Osteoblast (primary cell): ENCODE measurements around the gene JPH4. TPM values are rescaled to one million over a fixed set of nuclear protein-coding genes. Genes with fewer than 3 reads are reported as not detected.

ENCODE experiments used
- DNase-seq: peaks from one replicate; pipeline ENCODE4 v3.0.0; 2011; ENCODE audit warnings: low spot score, mixed read lengths; ENCODE audit not compliant: insufficient read length; ENCODE audit errors: missing footprints
- H2AFZ ChIP-seq: 2 replicates; pipeline ENCODE4 v1.6.0; 2011; ENCODE audit warnings: mild to moderate bottlenecking, low read length
- H3K27ac ChIP-seq: 2 replicates; pipeline ENCODE4 v1.5.1; 2011; ENCODE audit warnings: mild to moderate bottlenecking, low read depth, low read length, moderate library complexity
- H3K27me3 ChIP-seq: 2 replicates; pipeline ENCODE4 v1.6.0; 2012; ENCODE audit warnings: mild to moderate bottlenecking, control low read depth, inconsistent platforms, low read length, moderate library complexity; ENCODE audit not compliant: insufficient read depth
- H3K36me3 ChIP-seq: 2 replicates; pipeline ENCODE4 v1.5.1; 2011; ENCODE audit warnings: mild to moderate bottlenecking, low read length, control low read depth, moderate library complexity; ENCODE audit not compliant: insufficient read depth
- H3K4me1 ChIP-seq: 2 replicates; pipeline ENCODE4 v1.5.1; 2011; ENCODE audit warnings: mild to moderate bottlenecking, low read length, control low read depth, moderate library complexity; ENCODE audit not compliant: insufficient read depth
- H3K4me2 ChIP-seq: 2 replicates; pipeline ENCODE4 v1.6.0; 2011; ENCODE audit warnings: mild to moderate bottlenecking, low read length; ENCODE audit not compliant: insufficient read depth
- H3K4me3 ChIP-seq: fragments of 200-600 bp; sonication (generic); 3 replicates; pipeline ENCODE4 v1.5.1; 2012; ENCODE audit warnings: mild to moderate bottlenecking, low read length, inconsistent platforms; ENCODE audit not compliant: insufficient read depth
- H3K79me2 ChIP-seq: 2 replicates; pipeline ENCODE4 v1.6.0; 2012; ENCODE audit warnings: mild to moderate bottlenecking, low read length, control low read depth, inconsistent platforms; ENCODE audit not compliant: insufficient read depth
- H3K9me3 ChIP-seq: 2 replicates; pipeline ENCODE4 v1.5.1; 2011; ENCODE audit warnings: low read depth, low read length, control low read depth
- H4K20me1 ChIP-seq: 2 replicates; pipeline ENCODE4 v1.6.0; 2012; ENCODE audit warnings: mild to moderate bottlenecking, low read length, control low read depth; ENCODE audit not compliant: insufficient read depth
- total RNA-seq: library from RNA; depleted of rRNA; stranded (reverse); fragments of >200 nt; gene quantifications from 2 replicates; pipeline ENCODE4 v1.2.3, GENCODE V29; 2012
- TF ChIP-seq, protein P1 (sequence below): IDR thresholded peaks from 2 replicates; pipeline ENCODE4 v1.5.1; 2011; ENCODE audit warnings: mild to moderate bottlenecking, low read depth, low read length, moderate library complexity; ENCODE audit errors: extremely low read depth

Gene JPH4
- total RNA-seq, 1 donor = not detected

- TF ChIP-seq, protein P1, sequence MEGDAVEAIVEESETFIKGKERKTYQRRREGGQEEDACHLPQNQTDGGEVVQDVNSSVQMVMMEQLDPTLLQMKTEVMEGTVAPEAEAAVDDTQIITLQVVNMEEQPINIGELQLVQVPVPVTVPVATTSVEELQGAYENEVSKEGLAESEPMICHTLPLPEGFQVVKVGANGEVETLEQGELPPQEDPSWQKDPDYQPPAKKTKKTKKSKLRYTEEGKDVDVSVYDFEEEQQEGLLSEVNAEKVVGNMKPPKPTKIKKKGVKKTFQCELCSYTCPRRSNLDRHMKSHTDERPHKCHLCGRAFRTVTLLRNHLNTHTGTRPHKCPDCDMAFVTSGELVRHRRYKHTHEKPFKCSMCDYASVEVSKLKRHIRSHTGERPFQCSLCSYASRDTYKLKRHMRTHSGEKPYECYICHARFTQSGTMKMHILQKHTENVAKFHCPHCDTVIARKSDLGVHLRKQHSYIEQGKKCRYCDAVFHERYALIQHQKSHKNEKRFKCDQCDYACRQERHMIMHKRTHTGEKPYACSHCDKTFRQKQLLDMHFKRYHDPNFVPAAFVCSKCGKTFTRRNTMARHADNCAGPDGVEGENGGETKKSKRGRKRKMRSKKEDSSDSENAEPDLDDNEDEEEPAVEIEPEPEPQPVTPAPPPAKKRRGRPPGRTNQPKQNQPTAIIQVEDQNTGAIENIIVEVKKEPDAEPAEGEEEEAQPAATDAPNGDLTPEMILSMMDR = no peak
- Histone ChIP-seq H3K4me3 (no peak overlapping the region), H3K9me3 (no peaks in the 10 kb centered on the region), H3K4me2 (no peak overlapping the region), H3K4me1 (peaks cover 4% of the 10 kb centered on the region), H2AFZ (no peak overlapping the region), H3K79me2 (no peaks in the 10 kb centered on the region), H4K20me1 (no peaks in the 10 kb centered on the region), H3K36me3 (no peaks in the 10 kb centered on the region), H3K27me3 (peaks cover 53% of the 10 kb centered on the region), H3K27ac (no peak overlapping the region)
- DNase-seq = peak; percentile 72
Measured at GRCh38 chr14:23572524-23572828, 6.1 kb downstream of the JPH4 start.

GRCh38 chr14:23571701-23572523 lies 6.7 kb downstream of the JPH4 start:
- Histone ChIP-seq H2AFZ (no peak overlapping the region), H3K4me3 (no peak overlapping the region), H3K36me3 (no peaks in the 10 kb centered on the region), H4K20me1 (no peaks in the 10 kb centered on the region), H3K4me2 (no peak overlapping the region), H3K79me2 (no peaks in the 10 kb centered on the region), H3K4me1 (peaks cover 7% of the 10 kb centered on the region), H3K27ac (no peak overlapping the region), H3K9me3 (no peaks in the 10 kb centered on the region), H3K27me3 (peaks cover 49% of the 10 kb centered on the region)
- TF ChIP-seq, protein P1 = no peak
- DNase-seq = peak; percentile 69

- H3K4me1 ChIP-seq = peaks cover 12% of the 10 kb centered on the region
- H3K4me2 ChIP-seq = no peak overlapping the region
- no peak overlapping the region for H2AFZ ChIP-seq
- DNase-seq = peak; percentile 80
- no peaks in the 10 kb centered on the region for H3K79me2 ChIP-seq
- no peaks in the 10 kb centered on the region for H3K9me3 ChIP-seq
- H3K27me3 ChIP-seq = peaks cover 40% of the 10 kb centered on the region
- no peaks in the 10 kb centered on the region for H4K20me1 ChIP-seq
- no peak overlapping the region for H3K27ac ChIP-seq
- TF ChIP-seq, protein P1 = no peak
- H3K4me3 ChIP-seq = no peak overlapping the region
- no peaks in the 10 kb centered on the region for H3K36me3 ChIP-seq
Measured at GRCh38 chr14:23570806-23571483, 7.6 kb downstream of the JPH4 start.

DNA sequence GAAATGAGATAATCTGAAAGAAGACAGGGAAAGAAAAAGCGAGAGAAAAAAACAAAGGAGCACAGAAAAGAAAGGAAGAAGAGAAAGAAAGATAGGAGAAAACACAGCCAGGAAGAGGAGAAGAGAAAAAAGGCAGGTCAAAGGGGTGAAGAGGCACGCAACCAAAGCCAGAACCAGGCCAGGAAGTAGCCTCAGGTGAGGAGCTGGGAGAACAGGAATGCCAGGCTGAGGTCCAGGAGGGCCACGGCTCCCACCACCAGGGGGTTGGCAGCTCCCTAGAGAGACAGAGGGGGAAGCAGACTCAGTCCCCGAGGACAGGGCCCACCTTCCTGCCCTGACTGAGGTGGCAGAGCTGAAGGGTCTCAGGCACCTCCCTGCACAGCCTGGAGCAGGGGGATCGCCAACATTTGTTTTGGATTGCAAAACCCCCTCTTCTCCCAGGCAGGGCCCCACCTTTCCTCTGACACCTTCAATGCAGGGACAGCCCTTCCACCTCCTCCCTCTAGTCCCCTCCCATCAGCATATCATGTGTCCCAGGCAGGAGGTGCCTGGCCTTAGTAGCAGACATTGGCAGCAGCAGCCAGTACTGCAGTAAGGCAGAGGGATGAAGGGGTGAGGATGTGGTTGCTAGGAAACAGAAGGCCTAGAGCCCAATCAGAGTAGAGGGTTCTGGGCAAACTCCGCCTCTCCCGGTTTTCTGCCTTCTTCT lies 9.0 kb downstream of the JPH4 start:
- Histone ChIP-seq H4K20me1 (no peaks in the 10 kb centered on the region), H3K27ac (no peak overlapping the region), H3K9me3 (no peaks in the 10 kb centered on the region), H3K4me3 (no peak overlapping the region), H3K4me1 (peaks cover 12% of the 10 kb centered on the region), H3K36me3 (no peaks in the 10 kb centered on the region), H3K4me2 (no peak overlapping the region), H3K79me2 (no peaks in the 10 kb centered on the region), H3K27me3 (peaks cover 27% of the 10 kb centered on the region), H2AFZ (no peak overlapping the region)
- TF ChIP-seq, protein P1 = no peak
- DNase-seq = peak; percentile 85
